Panc1 (cell line): ENCODE data around the gene MAL.

ENCODE experiments used
- SIN3A ChIP-seq: IDR thresholded peaks from 2 replicates; pipeline ENCODE4 v1.6.1; 2012; ENCODE audit warnings: low read depth, mild to moderate bottlenecking, low read length, moderate library complexity, borderline replicate concordance; ENCODE audit not compliant: insufficient read depth
- TF ChIP-seq, protein P1 (sequence below): fragments of 450-650 bp; IDR thresholded peaks from 2 replicates; pipeline ENCODE4 v1.5.1; 2017; ENCODE audit warnings: mild to moderate bottlenecking
- TF ChIP-seq, protein P2 (sequence below), 2 experiments: IDR thresholded peaks; 2 replicates each; pipeline ENCODE4 v1.6.1; 2011 to 2012; ENCODE audit warnings: low read depth in 2 of 2, control low read depth in 1 of 2, low read length in 1 of 2, mild to moderate bottlenecking in 1 of 2, moderate library complexity in 1 of 2; ENCODE audit not compliant: insufficient read depth in 1 of 2

DNA sequence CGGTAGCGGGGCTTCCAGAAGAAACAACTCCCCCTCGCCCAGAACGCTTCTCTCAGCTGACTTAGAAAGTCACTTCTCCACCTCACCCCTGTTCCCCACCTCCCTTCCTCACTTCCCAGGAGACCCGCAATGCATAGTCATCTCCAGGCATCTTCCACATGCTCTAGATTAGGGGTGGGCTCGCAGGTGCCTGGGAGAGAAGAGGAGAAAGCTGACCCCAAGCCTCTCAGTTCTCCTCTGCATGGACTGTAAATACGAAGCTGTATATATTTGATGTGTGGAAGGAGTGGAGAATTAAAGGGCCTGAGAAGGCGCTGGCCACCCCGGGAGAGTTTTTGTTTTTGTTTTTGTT lies 1.8 kb downstream of the MAL start:
- TF ChIP-seq, protein P1, sequence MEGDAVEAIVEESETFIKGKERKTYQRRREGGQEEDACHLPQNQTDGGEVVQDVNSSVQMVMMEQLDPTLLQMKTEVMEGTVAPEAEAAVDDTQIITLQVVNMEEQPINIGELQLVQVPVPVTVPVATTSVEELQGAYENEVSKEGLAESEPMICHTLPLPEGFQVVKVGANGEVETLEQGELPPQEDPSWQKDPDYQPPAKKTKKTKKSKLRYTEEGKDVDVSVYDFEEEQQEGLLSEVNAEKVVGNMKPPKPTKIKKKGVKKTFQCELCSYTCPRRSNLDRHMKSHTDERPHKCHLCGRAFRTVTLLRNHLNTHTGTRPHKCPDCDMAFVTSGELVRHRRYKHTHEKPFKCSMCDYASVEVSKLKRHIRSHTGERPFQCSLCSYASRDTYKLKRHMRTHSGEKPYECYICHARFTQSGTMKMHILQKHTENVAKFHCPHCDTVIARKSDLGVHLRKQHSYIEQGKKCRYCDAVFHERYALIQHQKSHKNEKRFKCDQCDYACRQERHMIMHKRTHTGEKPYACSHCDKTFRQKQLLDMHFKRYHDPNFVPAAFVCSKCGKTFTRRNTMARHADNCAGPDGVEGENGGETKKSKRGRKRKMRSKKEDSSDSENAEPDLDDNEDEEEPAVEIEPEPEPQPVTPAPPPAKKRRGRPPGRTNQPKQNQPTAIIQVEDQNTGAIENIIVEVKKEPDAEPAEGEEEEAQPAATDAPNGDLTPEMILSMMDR = no peak
- TF ChIP-seq, protein P2, sequence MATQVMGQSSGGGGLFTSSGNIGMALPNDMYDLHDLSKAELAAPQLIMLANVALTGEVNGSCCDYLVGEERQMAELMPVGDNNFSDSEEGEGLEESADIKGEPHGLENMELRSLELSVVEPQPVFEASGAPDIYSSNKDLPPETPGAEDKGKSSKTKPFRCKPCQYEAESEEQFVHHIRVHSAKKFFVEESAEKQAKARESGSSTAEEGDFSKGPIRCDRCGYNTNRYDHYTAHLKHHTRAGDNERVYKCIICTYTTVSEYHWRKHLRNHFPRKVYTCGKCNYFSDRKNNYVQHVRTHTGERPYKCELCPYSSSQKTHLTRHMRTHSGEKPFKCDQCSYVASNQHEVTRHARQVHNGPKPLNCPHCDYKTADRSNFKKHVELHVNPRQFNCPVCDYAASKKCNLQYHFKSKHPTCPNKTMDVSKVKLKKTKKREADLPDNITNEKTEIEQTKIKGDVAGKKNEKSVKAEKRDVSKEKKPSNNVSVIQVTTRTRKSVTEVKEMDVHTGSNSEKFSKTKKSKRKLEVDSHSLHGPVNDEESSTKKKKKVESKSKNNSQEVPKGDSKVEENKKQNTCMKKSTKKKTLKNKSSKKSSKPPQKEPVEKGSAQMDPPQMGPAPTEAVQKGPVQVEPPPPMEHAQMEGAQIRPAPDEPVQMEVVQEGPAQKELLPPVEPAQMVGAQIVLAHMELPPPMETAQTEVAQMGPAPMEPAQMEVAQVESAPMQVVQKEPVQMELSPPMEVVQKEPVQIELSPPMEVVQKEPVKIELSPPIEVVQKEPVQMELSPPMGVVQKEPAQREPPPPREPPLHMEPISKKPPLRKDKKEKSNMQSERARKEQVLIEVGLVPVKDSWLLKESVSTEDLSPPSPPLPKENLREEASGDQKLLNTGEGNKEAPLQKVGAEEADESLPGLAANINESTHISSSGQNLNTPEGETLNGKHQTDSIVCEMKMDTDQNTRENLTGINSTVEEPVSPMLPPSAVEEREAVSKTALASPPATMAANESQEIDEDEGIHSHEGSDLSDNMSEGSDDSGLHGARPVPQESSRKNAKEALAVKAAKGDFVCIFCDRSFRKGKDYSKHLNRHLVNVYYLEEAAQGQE (IDR thresholded peaks at IDR 0.05; ENCODE audit: insufficient read depth in 1 of 2, low read depth in 2 of 2, low read length in 1 of 2) = no peak
- TF ChIP-seq SIN3A = no peak
